ENCODE measurements around the gene SF3B4.
"Not testable (repeated sequence)": the region's sequence is repeated elsewhere in the genome, so short reads cannot be mapped to it uniquely, and the experiment has no call there.

Gene SF3B4

GRCh38 chr1:149887456-149888246 is 40.0 kb downstream of the SF3B4 start:
- DNase-seq, result peak; percentile 91 to 99 (median 94)

- DNase-seq, result not testable (repeated sequence)
Measured at GRCh38 chr1:149887196-149887455, 40.5 kb downstream of the SF3B4 start.

GRCh38 chr1:149886396-149887195 is 41.0 kb downstream of the SF3B4 start:
- DNase-seq, result peak; percentile 94 to 99 (median 98)

GRCh38 chr1:149886121-149886395 is 41.5 kb downstream of the SF3B4 start:
- DNase-seq, result not testable (repeated sequence)

- peak; percentile 94 to 97 (median 95) for DNase-seq
Measured at GRCh38 chr1:149885339-149886120, 42.1 kb downstream of the SF3B4 start.

GRCh38 chr1:149884433-149885338 is 42.9 kb downstream of the SF3B4 start:
- peak; percentile 74 to 89 (median 78) for DNase-seq

GRCh38 chr1:149883598-149884247 is 43.9 kb downstream of the SF3B4 start:
- DNase-seq, result no peak

- DNase-seq, result no peak
Measured at GRCh38 chr1:149881876-149882275, 45.7 kb downstream of the SF3B4 start.

GRCh38 chr1:149879556-149879955 is 48.0 kb downstream of the SF3B4 start:
- no peak for DNase-seq

GRCh38 chr1:149877211-149877946 is 50.2 kb downstream of the SF3B4 start:
- DNase-seq, result no peak
